Measurements from ENCODE around the gene MAP3K20. TPM values are rescaled to one million over a fixed set of nuclear protein-coding genes. Genes with fewer than 3 reads are reported as not detected.
"Not testable (repeated sequence)": the region's sequence is repeated elsewhere in the genome, so short reads cannot be mapped to it uniquely, and the experiment has no call there.

Gene MAP3K20
- polyA plus RNA-seq, 1 of the 3 experiments (the other 2 are of a cell fraction), result 8.5 TPM

DNA sequence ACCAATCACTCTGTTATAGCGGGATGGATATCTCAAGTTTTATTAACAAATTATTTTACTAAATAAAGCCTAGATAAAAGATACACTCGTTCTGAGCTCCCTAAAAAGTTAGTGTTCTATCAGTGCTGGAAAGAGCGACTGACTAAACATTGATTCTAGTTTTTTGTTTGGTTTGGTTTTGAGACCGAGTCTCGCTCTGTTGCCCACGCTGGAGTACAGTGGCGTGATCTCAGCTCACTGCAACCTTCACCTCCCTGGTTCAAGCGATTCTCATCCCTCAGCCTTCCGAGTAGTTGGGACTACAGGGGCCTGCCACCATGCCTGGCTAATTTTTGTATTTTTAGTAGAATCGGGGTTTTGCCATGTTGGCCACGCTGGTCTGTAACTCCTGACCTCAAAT is 205.2 kb downstream of the MAP3K20 start:
- no peak overlapping the region for H3K4me3 ChIP-seq (ENCODE audit: low read depth in 2 of 2, low read length in 1 of 2)
- no peak overlapping the region for H3K9ac ChIP-seq
- WGBS (ENCODE audit: low lambda C conversion rate), result 73% methylated on average over 11 of the region's 11 CpGs
- TF ChIP-seq FOXJ3 (CRISPR knock-in tag; IDR thresholded peaks at IDR 0.05) (no peak), EP300 (IDR thresholded peaks at IDR 0.05; ENCODE audit: borderline replicate concordance in 1 of 2, low read depth in 1 of 2, low read length in 1 of 2) (no peak), SMC3 (IDR thresholded peaks at IDR 0.05; ENCODE audit: low read depth, low read length) (no peak), FOSL2 (IDR thresholded peaks at IDR 0.05; ENCODE audit: borderline replicate concordance, low read depth) (no peak), FOXM1 (IDR thresholded peaks at IDR 0.05; ENCODE audit: low read depth) (no peak), EZH2phosphoT487 (IDR thresholded peaks at IDR 0.05; ENCODE audit: borderline replicate concordance, low read depth) (no peak), SIN3A (IDR thresholded peaks at IDR 0.05; ENCODE audit: borderline replicate concordance, low read depth, low read length) (no peak)
- TF ChIP-seq, protein P1, sequence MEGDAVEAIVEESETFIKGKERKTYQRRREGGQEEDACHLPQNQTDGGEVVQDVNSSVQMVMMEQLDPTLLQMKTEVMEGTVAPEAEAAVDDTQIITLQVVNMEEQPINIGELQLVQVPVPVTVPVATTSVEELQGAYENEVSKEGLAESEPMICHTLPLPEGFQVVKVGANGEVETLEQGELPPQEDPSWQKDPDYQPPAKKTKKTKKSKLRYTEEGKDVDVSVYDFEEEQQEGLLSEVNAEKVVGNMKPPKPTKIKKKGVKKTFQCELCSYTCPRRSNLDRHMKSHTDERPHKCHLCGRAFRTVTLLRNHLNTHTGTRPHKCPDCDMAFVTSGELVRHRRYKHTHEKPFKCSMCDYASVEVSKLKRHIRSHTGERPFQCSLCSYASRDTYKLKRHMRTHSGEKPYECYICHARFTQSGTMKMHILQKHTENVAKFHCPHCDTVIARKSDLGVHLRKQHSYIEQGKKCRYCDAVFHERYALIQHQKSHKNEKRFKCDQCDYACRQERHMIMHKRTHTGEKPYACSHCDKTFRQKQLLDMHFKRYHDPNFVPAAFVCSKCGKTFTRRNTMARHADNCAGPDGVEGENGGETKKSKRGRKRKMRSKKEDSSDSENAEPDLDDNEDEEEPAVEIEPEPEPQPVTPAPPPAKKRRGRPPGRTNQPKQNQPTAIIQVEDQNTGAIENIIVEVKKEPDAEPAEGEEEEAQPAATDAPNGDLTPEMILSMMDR (IDR thresholded peaks at IDR 0.05), result no peak
- TF ChIP-seq, protein P2, sequence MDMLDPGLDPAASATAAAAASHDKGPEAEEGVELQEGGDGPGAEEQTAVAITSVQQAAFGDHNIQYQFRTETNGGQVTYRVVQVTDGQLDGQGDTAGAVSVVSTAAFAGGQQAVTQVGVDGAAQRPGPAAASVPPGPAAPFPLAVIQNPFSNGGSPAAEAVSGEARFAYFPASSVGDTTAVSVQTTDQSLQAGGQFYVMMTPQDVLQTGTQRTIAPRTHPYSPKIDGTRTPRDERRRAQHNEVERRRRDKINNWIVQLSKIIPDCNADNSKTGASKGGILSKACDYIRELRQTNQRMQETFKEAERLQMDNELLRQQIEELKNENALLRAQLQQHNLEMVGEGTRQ (IDR thresholded peaks at IDR 0.05; ENCODE audit: borderline replicate concordance, low read depth, low read length), result no peak
- TF ChIP-seq, protein P3, sequence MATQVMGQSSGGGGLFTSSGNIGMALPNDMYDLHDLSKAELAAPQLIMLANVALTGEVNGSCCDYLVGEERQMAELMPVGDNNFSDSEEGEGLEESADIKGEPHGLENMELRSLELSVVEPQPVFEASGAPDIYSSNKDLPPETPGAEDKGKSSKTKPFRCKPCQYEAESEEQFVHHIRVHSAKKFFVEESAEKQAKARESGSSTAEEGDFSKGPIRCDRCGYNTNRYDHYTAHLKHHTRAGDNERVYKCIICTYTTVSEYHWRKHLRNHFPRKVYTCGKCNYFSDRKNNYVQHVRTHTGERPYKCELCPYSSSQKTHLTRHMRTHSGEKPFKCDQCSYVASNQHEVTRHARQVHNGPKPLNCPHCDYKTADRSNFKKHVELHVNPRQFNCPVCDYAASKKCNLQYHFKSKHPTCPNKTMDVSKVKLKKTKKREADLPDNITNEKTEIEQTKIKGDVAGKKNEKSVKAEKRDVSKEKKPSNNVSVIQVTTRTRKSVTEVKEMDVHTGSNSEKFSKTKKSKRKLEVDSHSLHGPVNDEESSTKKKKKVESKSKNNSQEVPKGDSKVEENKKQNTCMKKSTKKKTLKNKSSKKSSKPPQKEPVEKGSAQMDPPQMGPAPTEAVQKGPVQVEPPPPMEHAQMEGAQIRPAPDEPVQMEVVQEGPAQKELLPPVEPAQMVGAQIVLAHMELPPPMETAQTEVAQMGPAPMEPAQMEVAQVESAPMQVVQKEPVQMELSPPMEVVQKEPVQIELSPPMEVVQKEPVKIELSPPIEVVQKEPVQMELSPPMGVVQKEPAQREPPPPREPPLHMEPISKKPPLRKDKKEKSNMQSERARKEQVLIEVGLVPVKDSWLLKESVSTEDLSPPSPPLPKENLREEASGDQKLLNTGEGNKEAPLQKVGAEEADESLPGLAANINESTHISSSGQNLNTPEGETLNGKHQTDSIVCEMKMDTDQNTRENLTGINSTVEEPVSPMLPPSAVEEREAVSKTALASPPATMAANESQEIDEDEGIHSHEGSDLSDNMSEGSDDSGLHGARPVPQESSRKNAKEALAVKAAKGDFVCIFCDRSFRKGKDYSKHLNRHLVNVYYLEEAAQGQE (IDR thresholded peaks at IDR 0.05; ENCODE audit: low read depth, low read length), result no peak
- TF ChIP-seq, protein P4, sequence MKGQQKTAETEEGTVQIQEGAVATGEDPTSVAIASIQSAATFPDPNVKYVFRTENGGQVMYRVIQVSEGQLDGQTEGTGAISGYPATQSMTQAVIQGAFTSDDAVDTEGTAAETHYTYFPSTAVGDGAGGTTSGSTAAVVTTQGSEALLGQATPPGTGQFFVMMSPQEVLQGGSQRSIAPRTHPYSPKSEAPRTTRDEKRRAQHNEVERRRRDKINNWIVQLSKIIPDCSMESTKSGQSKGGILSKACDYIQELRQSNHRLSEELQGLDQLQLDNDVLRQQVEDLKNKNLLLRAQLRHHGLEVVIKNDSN (IDR thresholded peaks at IDR 0.05; ENCODE audit: borderline replicate concordance, low read depth), result no peak
- no peaks in the 10 kb centered on the region for H3K9me2 ChIP-seq
- no peaks in the 10 kb centered on the region for H3K4me1 ChIP-seq (ENCODE audit: control insufficient read depth in 1 of 2, insufficient read depth in 2 of 2, low read depth in 1 of 2, low read length in 1 of 2)
- no peak overlapping the region for H2AFZ ChIP-seq (ENCODE audit: low read depth)
- ChIA-PET CTCF (no interaction called here), POLR2A (no interaction called here)
- H3K9me3 ChIP-seq, result no peaks in the 10 kb centered on the region
- no peaks in the 10 kb centered on the region for H3K79me2 ChIP-seq (ENCODE audit: insufficient read depth)
- H3K36me3 ChIP-seq (replicated peaks in 1 of 2; ENCODE audit: control insufficient read depth in 1 of 2, insufficient read depth in 2 of 2, low read length in 1 of 2), result no peaks in the 10 kb centered on the region
- no peak for DNase-seq
- no peaks in the 10 kb centered on the region for H3F3A ChIP-seq (replicated peaks; ENCODE audit: insufficient read depth)
- no peak overlapping the region for H3K4me2 ChIP-seq
- H3K27ac ChIP-seq (ENCODE audit: low read depth in 2 of 2, low read length in 1 of 2), result no peak overlapping the region
- H3K27me3 ChIP-seq (ENCODE audit: insufficient read depth), result no peaks in the 10 kb centered on the region
- H4K20me1 ChIP-seq (ENCODE audit: insufficient read depth), result no peaks in the 10 kb centered on the region

DNA sequence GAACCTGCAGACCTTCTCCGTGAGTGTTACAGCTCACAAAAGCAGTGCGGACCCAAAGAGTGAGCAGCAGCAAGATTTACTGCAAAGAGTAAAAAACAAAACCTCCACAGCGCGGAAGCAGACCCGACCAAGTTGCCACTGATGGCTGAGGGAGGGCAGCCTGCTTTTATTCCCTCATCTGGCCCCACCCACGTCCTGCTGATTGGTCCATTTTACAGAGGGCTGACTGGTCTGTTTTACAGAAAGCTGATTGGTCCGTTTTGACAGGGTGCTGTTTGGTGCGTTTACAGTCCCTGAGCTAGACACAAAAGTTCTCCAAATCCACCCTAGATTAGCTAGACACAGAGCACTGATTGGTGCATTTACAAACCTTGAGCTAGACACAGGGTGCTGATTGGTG is 206.3 kb downstream of the MAP3K20 start:
- H2AFZ ChIP-seq (ENCODE audit: low read depth); H3K79me2 ChIP-seq (ENCODE audit: insufficient read depth); POLR2A ChIA-PET; DNase-seq; H4K20me1 ChIP-seq (ENCODE audit: insufficient read depth); H3K9ac ChIP-seq; H3K4me3 ChIP-seq (ENCODE audit: low read depth in 2 of 2, low read length in 1 of 2); H3K9me2 ChIP-seq; H3K27ac ChIP-seq (ENCODE audit: low read depth in 2 of 2, low read length in 1 of 2); H3K9me3 ChIP-seq; H3K36me3 ChIP-seq (replicated peaks in 1 of 2; ENCODE audit: control insufficient read depth in 1 of 2, insufficient read depth in 2 of 2, low read length in 1 of 2); H3F3A ChIP-seq (replicated peaks; ENCODE audit: insufficient read depth); H3K4me2 ChIP-seq; H3K4me1 ChIP-seq (ENCODE audit: control insufficient read depth in 1 of 2, insufficient read depth in 2 of 2, low read depth in 1 of 2, low read length in 1 of 2); CTCF ChIA-PET; H3K27me3 ChIP-seq (ENCODE audit: insufficient read depth): not testable (repeated sequence)
- WGBS (ENCODE audit: low lambda C conversion rate), result 59% methylated on average over 7 of the region's 8 CpGs

Data from SK-N-SH (cell line).